HCT116 (cell line): Measurements from ENCODE around the gene LIPT1. TPM values are rescaled to one million over a fixed set of nuclear protein-coding genes. Genes with fewer than 3 reads are reported as not detected.

Experiments
- ATAC-seq: fragments of 200-7000 bp; cut with Tn5 transposase; 2 replicates; pipeline ENCODE4 v1.9.1; 2020; ENCODE audit warnings: mild to moderate bottlenecking, moderate library complexity
- BruUV-seq: library from RNA; stranded (reverse); fragments of 400-500 nt; replicated peaks from 2 replicates; lab custom pipeline; 2021; lab: Mats Ljungman, UMichigan
- CTCF ChIA-PET: fragments of 300-600 bp; sonication (Branson Sonifier 250); formaldehyde crosslinking; loops from one replicate; lab custom pipeline; 2021; ENCODE audit warnings: antibody characterized with exemption; lab: Charles Lee
- POLR2A ChIA-PET: fragments of 300-600, 350-600 bp; sonication (Branson Sonifier 250); formaldehyde crosslinking; loops from one replicate; lab custom pipeline; 2021; ENCODE audit warnings: antibody characterized with exemption; lab: Charles Lee
- RAD21 ChIA-PET, 2 experiments: fragments of 300-600 bp; sonication (Branson Sonifier 250); formaldehyde crosslinking; loops; one replicate each; lab custom pipeline; 2023; ENCODE audit warnings: low total read pairs in 2 of 2; ENCODE audit not compliant: uncharacterized antibody in 2 of 2, unreplicated experiment in 2 of 2, low non-redundant PET in 1 of 2; lab: Charles Lee
- DNase-seq: peaks from one replicate; pipeline ENCODE4 v3.0.0-alpha.2; 2010; ENCODE audit warnings: low read depth, low spot score
- H2AFZ ChIP-seq: fragments of 200-600 bp; shearing (Covaris generic), sonication (generic); 2 replicates; pipeline ENCODE4 v1.6.1; 2017; ENCODE audit warnings: low read depth, mixed run types, mixed read lengths, antibody characterized with exemption, low read length; ENCODE audit not compliant: poor library complexity, severe bottlenecking
- H3K27ac ChIP-seq: 2 replicates; pipeline ENCODE4 v1.5.1; 2012; ENCODE audit warnings: low read depth, low read length
- H3K27me3 ChIP-seq: fragments of 200-600 bp; sonication (generic); 2 replicates; pipeline ENCODE4 v1.6.1; 2016; ENCODE audit warnings: mixed run types, low read length, mixed read lengths; ENCODE audit not compliant: insufficient read depth
- H3K36me3 ChIP-seq, 2 experiments: fragments of 200-500 bp in 1 of 2; fragments of 200-600 bp in 1 of 2; sonication (Bioruptor generic) in 1 of 2; sonication (generic) in 1 of 2; 2 replicates each; pipeline versions ENCODE4 v1.5.1 to v1.6.1; 2014 to 2016; ENCODE audit warnings: low read length in 2 of 2, inconsistent platforms in 1 of 2, mixed read lengths in 1 of 2, mixed run types in 1 of 2; ENCODE audit not compliant: insufficient read depth in 2 of 2, control insufficient read depth in 1 of 2
- H3K4me1 ChIP-seq, 2 experiments: fragments of 200-600 bp in 1 of 2; sonication (generic) in 1 of 2; 2 replicates each; pipeline versions ENCODE4 v1.5.1 to v1.6.1; 2012 to 2017; ENCODE audit warnings: low read length in 2 of 2, inconsistent platforms in 1 of 2, mild to moderate bottlenecking in 1 of 2, mixed read lengths in 1 of 2, mixed run types in 1 of 2, moderate library complexity in 1 of 2; ENCODE audit not compliant: insufficient read depth in 2 of 2, control insufficient read depth in 1 of 2
- H3K4me2 ChIP-seq: fragments of 200-600 bp; sonication (generic); 2 replicates; pipeline ENCODE4 v1.6.1; 2017; ENCODE audit warnings: mixed run types, low read length, mixed read lengths
- H3K4me3 ChIP-seq, 2 experiments: fragments of 200-600 bp in 1 of 2; sonication (generic) in 1 of 2; replicated peaks in 1 of 2; 2 replicates each; pipeline ENCODE4 v1.5.1; 2011 to 2016; ENCODE audit warnings: low read length in 2 of 2, control low read depth in 1 of 2, low read depth in 1 of 2, mild to moderate bottlenecking in 1 of 2, mixed read lengths in 1 of 2, mixed run types in 1 of 2
- H3K79me2 ChIP-seq: fragments of 200-600 bp; sonication (generic); 2 replicates; pipeline ENCODE4 v1.6.1; 2017; ENCODE audit warnings: mild to moderate bottlenecking, mixed run types, low read length, moderate library complexity, mixed read lengths; ENCODE audit not compliant: insufficient read depth
- H3K9ac ChIP-seq: fragments of 200-600 bp; sonication (generic); 2 replicates; pipeline ENCODE4 v1.6.1; 2016; ENCODE audit warnings: low read length, mixed read lengths
- H3K9me2 ChIP-seq: fragments of 200-600 bp; sonication (generic), shearing (Covaris generic); 2 replicates; pipeline ENCODE4 v1.6.1; 2017; ENCODE audit warnings: mixed run types, mild to moderate bottlenecking, moderate library complexity; ENCODE audit not compliant: insufficient read depth
- H3K9me3 ChIP-seq, 2 experiments: fragments of 200-500 bp in 1 of 2; fragments of 200-600 bp in 1 of 2; sonication (Bioruptor generic) in 1 of 2; sonication (generic) in 1 of 2; 2 replicates each; pipeline ENCODE4 v1.6.1; 2014 to 2017; ENCODE audit warnings: low read length in 2 of 2, mixed read lengths in 2 of 2, inconsistent platforms in 1 of 2, low read depth in 1 of 2, mild to moderate bottlenecking in 1 of 2, mixed run types in 1 of 2, moderate library complexity in 1 of 2; ENCODE audit not compliant: control insufficient read depth in 1 of 2, insufficient read depth in 1 of 2
- H4K20me1 ChIP-seq: fragments of 200-600 bp; sonication (generic), shearing (Covaris generic); 2 replicates; pipeline ENCODE4 v1.6.1; 2017; ENCODE audit warnings: mixed run types, mild to moderate bottlenecking, moderate library complexity; ENCODE audit not compliant: insufficient read depth
- EGR1 ChIP-seq: IDR thresholded peaks from 2 replicates; pipeline ENCODE4 v1.6.1; 2012; ENCODE audit warnings: low read depth
- ELF1 ChIP-seq: IDR thresholded peaks from 2 replicates; pipeline ENCODE4 v1.6.1; 2012; ENCODE audit warnings: low read depth, borderline replicate concordance
- EZH2phosphoT487 ChIP-seq: fragments of 200-600 bp; IDR thresholded peaks from 2 replicates; pipeline ENCODE4 v1.6.1; 2018; ENCODE audit warnings: antibody characterized with exemption, borderline replicate concordance
- JUND ChIP-seq: IDR thresholded peaks from 2 replicates; pipeline ENCODE4 v1.6.1; 2012
- MAX ChIP-seq: IDR thresholded peaks from 2 replicates; pipeline ENCODE4 v1.6.1; 2012
- POLR2A ChIP-seq: IDR thresholded peaks from 2 replicates; pipeline ENCODE4 v1.7.0; 2011; ENCODE audit warnings: borderline replicate concordance; ENCODE audit not compliant: insufficient read depth, insufficient read length; ENCODE audit errors: extremely low read depth
- REST ChIP-seq: IDR thresholded peaks from 2 replicates; pipeline ENCODE4 v1.6.1; 2012; ENCODE audit warnings: low read depth
- SIN3A ChIP-seq: IDR thresholded peaks from 2 replicates; pipeline ENCODE4 v1.6.1; 2012; ENCODE audit warnings: low read depth
- TCF7L2 ChIP-seq: IDR thresholded peaks from 2 replicates; pipeline ENCODE4 v1.7.0; 2011; ENCODE audit warnings: borderline replicate concordance, inconsistent platforms; ENCODE audit not compliant: insufficient read depth, insufficient read length; ENCODE audit errors: extremely low read depth
- YY1 ChIP-seq: IDR thresholded peaks from 2 replicates; pipeline ENCODE4 v1.6.1; 2011; ENCODE audit warnings: low read length, low read depth, moderate library complexity, mild to moderate bottlenecking; ENCODE audit not compliant: insufficient replicate concordance; ENCODE audit errors: extremely low read depth
- ZBTB33 ChIP-seq: IDR thresholded peaks from 2 replicates; pipeline ENCODE4 v1.6.1; 2011; ENCODE audit warnings: mild to moderate bottlenecking, low read length, moderate library complexity; ENCODE audit not compliant: insufficient replicate concordance; ENCODE audit errors: extremely low read depth
- ZFX ChIP-seq: fragments of 450-650 bp; IDR thresholded peaks from 2 replicates; pipeline ENCODE4 v1.6.1; 2017
- ZNF274 ChIP-seq: fragments of 200-500 bp; sonication (Bioruptor generic); IDR thresholded peaks from 2 replicates; pipeline ENCODE4 v1.6.1; 2014; ENCODE audit warnings: mild to moderate bottlenecking, low read depth, low read length, inconsistent platforms
- intact Hi-C: fragments of 100-400 bp; cut with micrococcal nuclease; formaldehyde crosslinking; loops from 2 replicates; pipeline ENCODE4 v1.10.0; 2022
- total RNA-seq: library from RNA; stranded (reverse); gene quantifications from one replicate; pipeline ENCODE4 v1.2.1, GENCODE V29; 2021; ENCODE audit not compliant: unreplicated experiment

The LIPT1 gene
- total RNA-seq, 1 experiment from 2014 or later: 8.5 TPM

GRCh38 chr2:99183025-99183424 lies 28.3 kb downstream of the LIPT1 start:
- Histone ChIP-seq H3K9me2 (no peaks in the 10 kb centered on the region), H3K9ac (no peak overlapping the region), H3K4me2 (peak overlapping the region; percentile 81; the same call in 1 of the 2 replicates), H3K4me3 (no peak overlapping the region), H3K36me3 (peaks cover 0 to 3% of the 10 kb centered on the region in 2 experiments; a peak in 1 of 4 replicates), H3K27ac (no peak overlapping the region), H3K9me3 (no peaks in the 10 kb centered on the region), H2AFZ (no peak overlapping the region), H3K4me1 (peaks cover 9 to 21% of the 10 kb centered on the region in 2 experiments; a peak in 3 of 4 replicates), H3K79me2 (peaks cover 91% of the 10 kb centered on the region), H3K27me3 (no peaks in the 10 kb centered on the region), H4K20me1 (no peaks in the 10 kb centered on the region)
- POLR2A ChIA-PET: no interaction called here
- intact Hi-C loops: no loop called here
- TF ChIP-seq TCF7L2: no peak
- TF ChIP-seq EZH2phosphoT487: no peak
- TF ChIP-seq ZFX: no peak
- TF ChIP-seq JUND: no peak
- TF ChIP-seq EGR1: no peak
- TF ChIP-seq SIN3A: no peak
- no peak for TF ChIP-seq ZNF274
- TF ChIP-seq ZBTB33: no peak
- ATAC-seq (no peak), DNase-seq (no peak)
- no TSS peak for BruUV-seq
- RAD21 ChIA-PET: no interaction called here
- CTCF ChIA-PET: no interaction called here

- no peak for DNase-seq
- Histone ChIP-seq H3K9ac (no peak overlapping the region), H3K36me3 (peaks cover 3 to 15% of the 10 kb centered on the region in 2 experiments; a peak in 3 of 4 replicates), H3K9me3 (no peaks in the 10 kb centered on the region), H3K9me2 (no peaks in the 10 kb centered on the region), H4K20me1 (no peaks in the 10 kb centered on the region), H2AFZ (no peak overlapping the region), H3K4me2 (no peak overlapping the region), H3K4me1 (peaks cover 8 to 19% of the 10 kb centered on the region in 2 experiments; a peak in 3 of 4 replicates), H3K79me2 (peaks cover 90% of the 10 kb centered on the region), H3K27me3 (no peaks in the 10 kb centered on the region), H3K4me3 (no peak overlapping the region), H3K27ac (no peak overlapping the region)
- POLR2A ChIA-PET: no interaction called here
- RAD21 ChIA-PET: no interaction called here
- no peak for ATAC-seq
- BruUV-seq: no TSS peak
- CTCF ChIA-PET: no interaction called here
- intact Hi-C loops: no loop called here
- TF ChIP-seq SIN3A (no peak), POLR2A (no peak), YY1 (no peak), MAX (no peak), ELF1 (no peak), REST (no peak), ZBTB33 (no peak)
Observed at GRCh38 chr2:99184811-99185210, 30.0 kb downstream of the LIPT1 start.
